ENCODE results near the gene PARP16.

Gene PARP16

DNA sequence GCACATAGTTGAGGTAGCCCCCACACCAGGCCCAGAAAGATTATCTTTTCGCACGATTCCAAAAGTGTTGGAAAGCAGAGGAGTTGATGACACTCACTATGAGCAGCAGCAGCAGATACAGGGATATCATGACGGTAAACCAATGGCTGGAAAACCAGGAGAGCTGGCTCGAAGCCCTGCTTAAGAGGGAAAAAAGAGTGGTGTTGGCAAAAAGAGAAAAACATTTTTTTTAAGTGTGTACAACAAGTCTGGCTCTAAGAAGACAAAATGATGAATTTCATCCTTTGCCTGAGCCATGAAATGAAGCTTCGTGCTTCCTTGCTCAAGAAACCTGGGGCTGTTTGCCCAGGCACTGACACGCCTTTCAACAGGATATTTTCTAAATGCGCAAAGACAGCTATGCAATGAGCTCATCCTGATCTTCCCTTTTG is 27.3 kb downstream of the PARP16 start:
- Histone ChIP-seq H3K9ac (ENCODE audit: insufficient read length) (no peak overlapping the region), H3K4me3 (no peak overlapping the region), H3K36me3 (ENCODE audit: insufficient read depth, low read length) (peaks cover 28% of the 10 kb centered on the region; the same call in 1 of the 2 replicates), H3K27ac (no peak overlapping the region), H3K9me3 (ENCODE audit: low read depth, low read length) (no peaks in the 10 kb centered on the region)
- no peak for DNase-seq (ENCODE audit: low read depth, low spot score)
- TF ChIP-seq FOXP2 (optimal IDR thresholded peaks at IDR 0.05; ENCODE audit: control extremely low read depth, extremely low read length, insufficient read depth) = no peak
- TF ChIP-seq POLR2AphosphoS5 (IDR thresholded peaks at IDR 0.05; ENCODE audit: borderline replicate concordance, low read depth, low read length) = no peak
- no peak for TF ChIP-seq EZH2 (IDR thresholded peaks at IDR 0.05)

DNA sequence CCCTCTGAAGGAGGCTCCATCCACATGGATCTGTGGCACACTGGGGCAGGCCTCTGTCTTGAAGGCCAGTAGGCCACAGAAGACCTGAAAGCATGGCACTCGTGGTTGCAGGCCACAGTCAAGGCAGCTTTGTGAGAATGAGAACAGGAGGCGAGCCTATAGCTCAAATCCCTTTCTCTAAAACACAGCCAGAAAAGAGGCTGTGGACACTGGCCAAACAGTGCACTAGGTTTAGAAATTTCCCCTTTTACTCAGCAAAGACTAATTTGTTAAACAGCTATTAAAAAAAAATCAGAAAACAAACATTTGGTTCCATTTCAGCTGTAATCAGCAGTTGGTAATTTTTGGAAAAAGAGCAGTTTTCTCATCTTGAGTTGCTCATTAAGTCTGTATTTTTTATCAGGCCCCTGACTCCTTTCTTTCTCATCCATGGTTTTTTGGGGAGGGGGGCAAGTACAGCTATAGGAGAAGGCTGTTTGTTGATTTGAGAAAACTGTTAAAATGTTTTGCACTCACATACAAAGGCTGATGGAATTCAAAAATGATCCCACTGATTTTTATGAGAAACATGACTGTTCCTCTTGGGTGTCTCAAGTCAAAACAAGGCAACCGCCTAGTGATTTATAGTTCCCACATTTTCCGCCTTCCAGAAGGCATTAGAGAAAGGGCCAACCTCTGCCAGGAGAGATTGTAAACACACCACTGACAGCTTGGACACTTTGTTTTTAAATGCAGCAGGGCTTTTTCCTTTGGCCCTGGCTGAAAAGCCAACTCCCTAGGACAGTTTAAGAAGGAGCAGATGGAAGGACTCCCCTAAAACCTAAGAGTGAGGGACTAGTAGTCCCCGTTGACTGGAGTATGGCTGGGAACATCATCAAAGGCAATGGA is 28.1 kb downstream of the PARP16 start:
- no peak overlapping the region for H3K27ac ChIP-seq
- H3K9me3 ChIP-seq (ENCODE audit: low read depth, low read length) = no peaks in the 10 kb centered on the region
- no peak overlapping the region for H3K9ac ChIP-seq (ENCODE audit: insufficient read length)
- no peak overlapping the region for H3K4me3 ChIP-seq
- TF ChIP-seq EZH2 (IDR thresholded peaks at IDR 0.05) (no peak), FOXP2 (optimal IDR thresholded peaks at IDR 0.05; ENCODE audit: control extremely low read depth, extremely low read length, insufficient read depth) (no peak), POLR2AphosphoS5 (IDR thresholded peaks at IDR 0.05; ENCODE audit: borderline replicate concordance, low read depth, low read length) (no peak)
- DNase-seq (ENCODE audit: low read depth, low spot score) = no peak
- peaks cover 28% of the 10 kb centered on the region; the same call in 1 of the 2 replicates for H3K36me3 ChIP-seq (ENCODE audit: insufficient read depth, low read length)

DNA sequence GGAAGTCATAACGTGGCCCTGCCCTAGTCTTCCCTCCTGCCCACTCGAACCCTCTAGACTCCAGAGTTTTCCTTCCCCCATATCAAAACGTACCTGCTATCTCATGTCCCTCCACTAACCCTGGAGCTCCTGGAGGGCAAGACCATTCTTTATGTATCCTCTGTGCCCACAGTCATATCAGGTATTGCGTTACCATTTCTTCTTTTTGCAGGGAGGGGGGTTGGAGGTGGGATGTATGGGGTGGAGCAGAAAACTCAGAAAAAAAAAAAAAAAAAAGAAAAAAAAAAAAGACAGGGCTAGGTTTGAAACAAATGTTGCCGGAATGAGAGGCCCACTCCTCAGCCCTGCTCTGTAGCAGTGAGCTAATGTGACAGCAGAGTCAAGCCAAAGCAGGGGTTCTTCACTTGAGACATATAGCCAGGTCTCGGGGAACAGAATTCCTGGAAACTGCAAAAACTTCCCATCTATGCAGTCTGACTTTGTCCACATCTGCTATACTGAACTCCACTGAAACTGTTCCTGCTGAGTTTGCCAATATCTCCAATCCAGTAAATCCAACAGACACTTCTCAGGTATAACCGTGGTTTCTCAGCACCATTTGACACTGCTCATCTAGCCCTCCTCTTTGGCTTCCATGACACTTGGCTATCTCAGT is 31.1 kb downstream of the PARP16 start:
- Histone ChIP-seq H3K9ac (ENCODE audit: insufficient read length) (no peak overlapping the region), H3K36me3 (ENCODE audit: insufficient read depth, low read length) (peaks cover 18% of the 10 kb centered on the region; the same call in 1 of the 2 replicates), H3K27ac (no peak overlapping the region), H3K4me3 (no peak overlapping the region), H3K9me3 (ENCODE audit: low read depth, low read length) (no peaks in the 10 kb centered on the region)
- no peak for DNase-seq (ENCODE audit: low read depth, low spot score)
- TF ChIP-seq FOXP2 (optimal IDR thresholded peaks at IDR 0.05; ENCODE audit: control extremely low read depth, extremely low read length, insufficient read depth) (no peak), POLR2AphosphoS5 (IDR thresholded peaks at IDR 0.05; ENCODE audit: borderline replicate concordance, low read depth, low read length) (no peak), EZH2 (IDR thresholded peaks at IDR 0.05) (no peak)

DNA sequence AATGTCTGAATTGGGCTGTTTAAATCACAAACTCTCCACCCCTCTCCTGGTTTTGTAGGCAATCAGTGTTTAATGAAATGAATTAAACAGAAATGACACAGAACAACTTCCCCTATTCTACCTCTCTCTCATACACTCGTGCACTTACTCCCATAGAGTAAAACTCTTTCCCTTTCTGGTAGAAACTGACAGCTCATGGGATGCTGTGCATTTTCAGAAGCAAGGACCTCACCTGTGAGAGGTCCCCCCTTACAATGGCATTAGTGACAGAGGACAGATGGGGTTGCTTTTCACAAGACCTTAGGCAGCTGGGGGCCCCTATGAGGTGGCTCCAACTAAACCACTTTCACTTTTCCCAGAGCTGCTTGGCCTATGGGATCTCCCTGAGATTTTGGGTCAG is 31.9 kb downstream of the PARP16 start:
- no peak for DNase-seq (ENCODE audit: low read depth, low spot score)
- no peaks in the 10 kb centered on the region for H3K9me3 ChIP-seq (ENCODE audit: low read depth, low read length)
- no peak for TF ChIP-seq POLR2AphosphoS5 (IDR thresholded peaks at IDR 0.05; ENCODE audit: borderline replicate concordance, low read depth, low read length)
- H3K4me3 ChIP-seq = no peak overlapping the region
- peaks cover 9% of the 10 kb centered on the region; the same call in 1 of the 2 replicates for H3K36me3 ChIP-seq (ENCODE audit: insufficient read depth, low read length)
- no peak overlapping the region for H3K9ac ChIP-seq (ENCODE audit: insufficient read length)
- H3K27ac ChIP-seq = no peak overlapping the region

DNA sequence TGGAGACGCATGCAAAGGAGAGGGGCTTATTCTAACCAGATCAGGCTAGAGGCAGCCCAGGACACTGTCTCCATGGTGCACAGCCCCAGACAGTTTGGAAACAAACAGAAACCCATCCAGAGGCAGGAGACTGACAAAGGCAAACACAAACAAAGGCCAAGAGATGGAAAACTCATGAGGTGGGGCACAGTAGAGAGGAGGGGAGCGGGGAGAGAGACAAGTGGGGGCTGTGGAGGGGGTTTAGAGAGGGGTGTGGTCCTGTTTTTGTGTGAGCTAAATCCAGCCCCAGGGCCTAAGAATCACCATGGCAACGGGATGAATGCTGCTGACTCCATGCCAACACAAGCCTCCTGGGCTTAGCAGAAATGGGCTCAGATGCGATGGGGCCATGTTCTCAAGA is 32.3 kb downstream of the PARP16 start:
- Histone ChIP-seq H3K9ac (ENCODE audit: insufficient read length) (no peak overlapping the region), H3K27ac (no peak overlapping the region), H3K4me3 (no peak overlapping the region), H3K9me3 (ENCODE audit: low read depth, low read length) (no peaks in the 10 kb centered on the region), H3K36me3 (ENCODE audit: insufficient read depth, low read length) (peaks cover 5% of the 10 kb centered on the region; the same call in 1 of the 2 replicates)
- no peak for DNase-seq (ENCODE audit: low read depth, low spot score)
- TF ChIP-seq POLR2AphosphoS5 (IDR thresholded peaks at IDR 0.05; ENCODE audit: borderline replicate concordance, low read depth, low read length) (no peak), FOXP2 (optimal IDR thresholded peaks at IDR 0.05; ENCODE audit: control extremely low read depth, extremely low read length, insufficient read depth) (no peak), EZH2 (IDR thresholded peaks at IDR 0.05) (no peak)

DNA sequence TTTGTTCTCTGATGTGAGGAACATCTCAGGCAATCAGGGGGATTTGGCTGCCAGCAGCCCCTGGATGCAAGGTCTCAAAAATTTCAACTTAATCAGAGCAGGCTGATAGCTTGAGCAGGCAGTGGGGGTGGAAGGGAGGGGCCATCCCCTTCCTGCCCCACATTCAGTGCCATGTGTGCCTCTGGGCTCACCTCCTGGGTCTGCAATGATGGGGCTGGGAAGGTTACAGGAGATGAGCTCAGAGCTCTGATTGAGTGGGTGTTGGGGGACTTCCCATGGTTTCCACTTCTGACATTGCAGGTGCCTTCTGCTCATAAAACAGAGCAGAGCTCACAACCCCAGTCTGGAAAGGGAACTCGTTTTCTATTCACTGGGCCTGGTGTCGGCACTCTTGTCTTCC is 37.0 kb downstream of the PARP16 start:
- Histone ChIP-seq H3K9me3 (ENCODE audit: low read depth, low read length) (no peaks in the 10 kb centered on the region), H3K36me3 (ENCODE audit: insufficient read depth, low read length) (no peaks in the 10 kb centered on the region), H3K27ac (no peak overlapping the region), H3K9ac (ENCODE audit: insufficient read length) (no peak overlapping the region), H3K4me3 (no peak overlapping the region)
- DNase-seq (ENCODE audit: low read depth, low spot score) = no peak
- TF ChIP-seq FOXP2 (optimal IDR thresholded peaks at IDR 0.05; ENCODE audit: control extremely low read depth, extremely low read length, insufficient read depth) (no peak), EZH2 (IDR thresholded peaks at IDR 0.05) (no peak), POLR2AphosphoS5 (IDR thresholded peaks at IDR 0.05; ENCODE audit: borderline replicate concordance, low read depth, low read length) (no peak)

DNA sequence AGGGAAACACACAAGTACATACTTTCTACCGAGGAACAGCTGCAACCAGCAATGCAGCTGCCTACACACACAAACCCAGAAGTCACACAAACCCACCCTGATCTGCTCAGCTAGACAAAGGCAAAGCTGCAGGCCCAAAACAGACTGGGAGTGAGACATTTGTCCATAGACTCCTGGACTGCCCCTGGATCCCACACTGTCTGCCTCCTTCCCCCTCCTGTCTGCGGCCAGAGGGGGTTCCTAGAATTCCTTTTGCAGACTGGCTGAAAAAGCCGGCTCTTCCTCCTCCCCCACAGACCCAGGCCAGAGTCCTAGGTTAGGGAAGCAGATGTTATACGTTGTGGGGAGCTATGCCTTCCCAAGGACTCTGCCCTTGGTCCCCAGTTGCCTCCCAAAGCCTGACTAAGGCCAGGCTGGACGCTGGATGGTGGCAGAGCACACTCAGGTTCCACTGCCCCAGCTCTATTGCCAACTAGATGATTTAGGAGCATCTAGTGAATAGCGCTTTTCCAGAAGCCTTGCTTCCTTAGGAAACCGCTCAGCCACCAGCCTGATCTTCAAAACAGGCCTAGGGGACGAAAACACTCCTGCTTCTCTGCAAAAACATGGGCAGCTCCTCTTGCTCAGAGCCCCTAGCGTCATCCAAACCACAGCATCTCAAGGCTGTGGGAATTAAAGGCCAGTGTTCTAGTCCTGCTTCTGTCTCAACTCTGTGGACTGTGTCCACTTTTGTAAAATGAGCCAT is 38.0 kb downstream of the PARP16 start:
- Histone ChIP-seq H3K36me3 (ENCODE audit: insufficient read depth, low read length) (no peaks in the 10 kb centered on the region), H3K9me3 (ENCODE audit: low read depth, low read length) (no peaks in the 10 kb centered on the region), H3K9ac (ENCODE audit: insufficient read length) (no peak overlapping the region), H3K27ac (no peak overlapping the region), H3K4me3 (no peak overlapping the region)
- DNase-seq (ENCODE audit: low read depth, low spot score) = no peak
- TF ChIP-seq POLR2AphosphoS5 (IDR thresholded peaks at IDR 0.05; ENCODE audit: borderline replicate concordance, low read depth, low read length) = no peak
- TF ChIP-seq FOXP2 (optimal IDR thresholded peaks at IDR 0.05; ENCODE audit: control extremely low read depth, extremely low read length, insufficient read depth) = no peak
- TF ChIP-seq EZH2 (IDR thresholded peaks at IDR 0.05) = no peak

DNA sequence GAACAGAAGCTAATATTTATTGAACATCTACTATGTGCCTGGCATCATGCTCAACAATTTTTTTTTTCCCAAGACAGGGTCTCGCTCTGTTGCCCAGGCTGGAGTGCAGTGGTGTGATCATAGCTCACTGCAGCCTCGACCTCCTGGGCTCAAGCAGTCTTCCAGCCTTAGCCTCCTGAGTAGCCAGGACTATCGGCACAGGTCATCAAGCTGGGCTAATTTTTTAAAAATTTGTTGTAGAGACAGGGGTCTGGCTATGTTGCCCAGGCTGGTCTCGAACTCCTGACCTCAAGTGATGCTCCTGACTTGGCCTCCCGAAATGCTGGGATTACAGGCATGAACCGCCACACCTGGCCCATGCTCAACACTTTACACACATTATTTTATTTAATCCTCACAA is 39.7 kb downstream of the PARP16 start:
- Histone ChIP-seq H3K36me3 (ENCODE audit: insufficient read depth, low read length) (no peaks in the 10 kb centered on the region), H3K4me3 (no peak overlapping the region), H3K27ac (no peak overlapping the region), H3K9ac (ENCODE audit: insufficient read length) (no peak overlapping the region), H3K9me3 (ENCODE audit: low read depth, low read length) (no peaks in the 10 kb centered on the region)
- TF ChIP-seq EZH2 (IDR thresholded peaks at IDR 0.05) (no peak), POLR2AphosphoS5 (IDR thresholded peaks at IDR 0.05; ENCODE audit: borderline replicate concordance, low read depth, low read length) (no peak), FOXP2 (optimal IDR thresholded peaks at IDR 0.05; ENCODE audit: control extremely low read depth, extremely low read length, insufficient read depth) (no peak)
- no peak for DNase-seq (ENCODE audit: low read depth, low spot score)
